K562 (cell line): ENCODE results near the gene PHF1. TPM values are rescaled to one million over a fixed set of nuclear protein-coding genes. Genes with fewer than 3 reads are reported as not detected.

Experiments
- ATAC-seq: fragments of 200-7000 bp; cut with Tn5 transposase; 3 replicates; pipeline ENCODE4 v1.9.1; 2020; ENCODE audit warnings: moderate library complexity
- BruUV-seq: library from RNA; stranded (reverse); fragments of 400-500 nt; replicated peaks from 2 replicates; lab custom pipeline; 2021; lab: Mats Ljungman, UMichigan
- CTCF ChIA-PET: fragments of 300-600 bp; formaldehyde crosslinking; extraction: SDS; loops from one replicate; lab custom pipeline; 2021; ENCODE audit warnings: low intra/inter-chr PET ratio; lab: Yijun Ruan, JAX
- POLR2A ChIA-PET: fragments of 300-600, 350-650 bp; sonication (Branson Sonifier 250); formaldehyde crosslinking; extraction: SDS; loops from one replicate; lab custom pipeline; 2021; ENCODE audit warnings: antibody characterized with exemption, inconsistent platforms; lab: Yijun Ruan, JAX
- DNase-seq, 4 experiments: peaks; one replicate each; pipeline versions ENCODE4 v3.0.0 to v3.0.0-alpha.2; 2011 to 2018; ENCODE audit warnings: low spot score in 3 of 4, mixed read lengths in 3 of 4; ENCODE audit errors: extremely low read depth in 1 of 4
- FAIRE-seq: peaks from 2 replicates; lab custom pipeline; 2011; peaks lifted over from hg19 to GRCh38; lab: Jason Lieb, UNC
- H2AFZ ChIP-seq: 2 replicates; pipeline ENCODE4 v1.6.0; 2011; ENCODE audit warnings: low read depth, low read length, control low read depth, inconsistent platforms
- H3K27ac ChIP-seq: fragments of 200-600 bp; 3 replicates; pipeline ENCODE4 v1.8.0; 2011; ENCODE audit warnings: low read depth, mild to moderate bottlenecking, control low read depth, inconsistent platforms, low read length, moderate library complexity, mixed read lengths; ENCODE audit errors: extremely low read depth
- H3K27me3 ChIP-seq, 2 experiments: fragments of 300-600 bp in 1 of 2; 2 replicates in 1 of 2; 3 replicates in 1 of 2; pipeline versions ENCODE4 v1.6.0 to v1.8.0; 2011; ENCODE audit warnings: inconsistent platforms in 2 of 2, low read length in 2 of 2, mild to moderate bottlenecking in 1 of 2, mixed read lengths in 1 of 2, moderate library complexity in 1 of 2; ENCODE audit not compliant: control insufficient read depth in 2 of 2, insufficient read depth in 2 of 2
- H3K36me3 ChIP-seq: fragments of 300-600 bp; 3 replicates; pipeline ENCODE4 v1.8.0; 2011; ENCODE audit warnings: mild to moderate bottlenecking, low read length, inconsistent platforms; ENCODE audit not compliant: control insufficient read depth, insufficient read depth
- H3K4me1 ChIP-seq, 2 experiments: fragments of 200-600 bp in 1 of 2; replicated peaks in 1 of 2; 2 replicates in 1 of 2; 3 replicates in 1 of 2; pipeline versions ENCODE4 v1.5.1 to v1.8.0; 2011; ENCODE audit warnings: inconsistent platforms in 2 of 2, low read length in 2 of 2, mild to moderate bottlenecking in 1 of 2, mixed read lengths in 1 of 2, moderate library complexity in 1 of 2; ENCODE audit not compliant: control insufficient read depth in 2 of 2, insufficient read depth in 2 of 2
- H3K4me2 ChIP-seq: 2 replicates; pipeline ENCODE4 v1.6.1; 2011; ENCODE audit warnings: low read length, control low read depth, inconsistent platforms, mixed read lengths; ENCODE audit not compliant: insufficient read depth
- H3K4me3 ChIP-seq: fragments of 200-600 bp; sonication (generic), shearing (Covaris generic); 2 replicates; pipeline ENCODE4 v1.5.1; 2016; ENCODE audit warnings: control low read depth, inconsistent platforms
- H3K79me2 ChIP-seq: fragments of 200-600 bp; 3 replicates; pipeline ENCODE4 v1.8.0; 2011; ENCODE audit warnings: low read length, inconsistent platforms; ENCODE audit not compliant: control insufficient read depth, insufficient read depth
- H3K9ac ChIP-seq, 2 experiments: 2 replicates each; pipeline versions ENCODE4 v1.6.0 to v1.6.1; 2011; ENCODE audit warnings: low read depth in 2 of 2, low read length in 2 of 2, control low read depth in 1 of 2, inconsistent platforms in 1 of 2, mild to moderate bottlenecking in 1 of 2, mixed read lengths in 1 of 2; ENCODE audit not compliant: insufficient read depth in 1 of 2
- H3K9me1 ChIP-seq: one replicate; pipeline ENCODE4 v1.6.0; 2011; ENCODE audit warnings: inconsistent platforms, mild to moderate bottlenecking, low read length, moderate library complexity; ENCODE audit not compliant: control insufficient read depth, insufficient read depth
- H3K9me3 ChIP-seq: replicated peaks from 2 replicates; pipeline ENCODE4 v1.5.1; 2011; ENCODE audit warnings: low read depth, low read length, inconsistent platforms; ENCODE audit not compliant: control insufficient read depth, insufficient read depth
- H4K20me1 ChIP-seq: replicated peaks from 2 replicates; pipeline ENCODE4 v1.6.1; 2011; ENCODE audit warnings: low read length, inconsistent platforms, mixed read lengths; ENCODE audit not compliant: control insufficient read depth, insufficient read depth
- COPS2 ChIP-seq: fragments of 450-650 bp; conservative IDR thresholded peaks from 2 replicates; pipeline ENCODE4 v1.6.1; 2016; ENCODE audit warnings: mild to moderate bottlenecking, moderate library complexity
- NEUROD1 ChIP-seq: fragments of 150-350 bp; IDR thresholded peaks from 2 replicates; pipeline ENCODE4 v1.6.1; 2014; ENCODE audit warnings: borderline replicate concordance, low read length, low read depth; ENCODE audit not compliant: partially characterized antibody
- RBBP5 ChIP-seq: fragments of 200-600 bp; sonication (generic); IDR thresholded peaks from 2 replicates; pipeline ENCODE4 v1.6.1; 2012; ENCODE audit warnings: borderline replicate concordance, mild to moderate bottlenecking, low read length, control low read depth, inconsistent platforms; ENCODE audit not compliant: insufficient read depth, poor library complexity, severe bottlenecking
- TAF15 ChIP-seq: fragments of 200-400 bp; formaldehyde crosslinking; IDR thresholded peaks from 2 replicates; pipeline ENCODE4 v1.6.1; 2017; ENCODE audit warnings: mild to moderate bottlenecking, low read depth, low read length, moderate library complexity
- ZNF23 ChIP-seq: fragments of 250-450 bp; sonication (Bioruptor Pico); IDR thresholded peaks from 2 replicates; pipeline ENCODE4 v1.4.0; 2020; ENCODE audit warnings: mild to moderate bottlenecking
- WGBS: fragments of 100-300 bp; shearing (Covaris generic); methylation state at CpG from one replicate; pipeline ENCODE4 v1.1.6; 2016; ENCODE audit warnings: low coverage, mixed read lengths; ENCODE audit not compliant: insufficient coverage; ENCODE audit errors: missing lambda C conversion rate; 5-methylcytosine and 5-hydroxymethylcytosine counted together
- in situ Hi-C: fragments of 300-500 bp; cut with MboI; formaldehyde crosslinking; loops from 4 replicates; pipeline ENCODE4 v1.15.0; 2018; ENCODE audit warnings: inconsistent platforms, mixed read lengths
- intact Hi-C: fragments of 100-400 bp; cut with micrococcal nuclease; formaldehyde crosslinking; loops from 2 replicates; pipeline ENCODE4 v1.14.2; 2022
- polyA plus RNA-seq, 8 experiments: library from polyadenylated mRNA; depleted of rRNA in 4 of 8; stranded (reverse) in 5 of 8; unstranded in 3 of 8; fragments of >200 nt; fragmentation: Nextera tagmentation in 2 of 8; fragmentation: Illumina TruSeq in 1 of 8; extraction: Ambion mirVana in 2 of 8; extraction: Trizol in 1 of 8; gene quantifications; 2 replicates each; pipeline versions ENCODE4 v1.2.1 to v1.2.3, GENCODE V29; 2011 to 2014; ENCODE audit warnings: inconsistent platforms in 1 of 8, missing spikeins in 1 of 8
- total RNA-seq, 7 experiments: library from RNA; depleted of rRNA in 6 of 7; stranded (reverse); fragments of >200 nt in 6 of 7; fragmentation: Illumina TruSeq in 2 of 7; extraction: Trizol in 2 of 7; gene quantifications; 2 replicates each; pipeline versions ENCODE4 v1.2.1 to v1.2.3, GENCODE V29; 2011 to 2021; ENCODE audit warnings: low replicate concordance in 1 of 7
- TF ChIP-seq, protein P1 (sequence below): sonication (generic); formaldehyde crosslinking; IDR thresholded peaks from 2 replicates; pipeline ENCODE4 v1.8.0; 2022; ENCODE audit warnings: mild to moderate bottlenecking, missing genetic modification reagents
- TF ChIP-seq, protein P2 (sequence below): IDR thresholded peaks from 2 replicates; pipeline ENCODE4 v1.6.1; 2016; ENCODE audit warnings: missing genetic modification characterization, missing compliant biosample characterization
- TF ChIP-seq, protein P3 (sequence below): fragments of 450-650 bp; IDR thresholded peaks from 2 replicates; pipeline ENCODE4 v1.6.1; 2018; ENCODE audit warnings: mild to moderate bottlenecking, low read depth; ENCODE audit not compliant: partially characterized antibody

PHF1 gene
- total and polyA plus RNA-seq, 9 of the 15 experiments (the other 6 are each of a cell fraction or from before 2014, with no cell fraction given): 3.7 to 64.2 (median 33.7) TPM

DNA sequence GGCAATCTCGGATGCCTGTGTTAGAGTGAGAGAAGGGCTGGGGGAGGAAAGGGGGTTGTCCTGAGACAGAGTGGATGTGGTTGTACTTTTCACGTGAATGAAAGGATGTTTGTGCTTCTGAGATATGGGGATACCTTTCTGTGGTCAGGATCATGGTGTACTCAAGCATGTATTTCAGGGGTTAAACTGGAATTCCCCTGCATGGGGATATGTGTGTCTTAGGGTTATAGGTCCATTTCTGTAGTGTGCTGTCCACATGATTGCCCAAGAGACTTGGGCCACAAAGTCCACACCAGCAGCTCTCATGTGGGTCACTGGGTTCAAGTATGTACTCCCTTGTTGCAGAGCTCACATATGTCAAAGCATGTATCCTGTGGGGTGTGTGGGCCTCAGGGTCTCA is 19.5 kb downstream of the PHF1 start:
- in situ Hi-C loops (no loop called here), intact Hi-C loops (no loop called here)
- Histone ChIP-seq H3K9me1 (no peaks in the 10 kb centered on the region), H3K27ac (no peak overlapping the region), H3K79me2 (peaks cover 39% of the 10 kb centered on the region), H3K9ac (no peak overlapping the region), H3K36me3 (peaks cover 4% of the 10 kb centered on the region; the same call in 2 of the 3 replicates), H3K4me2 (peak overlapping the region; percentile 23; the same call in 1 of the 2 replicates), H4K20me1 (no peaks in the 10 kb centered on the region; the same call in 1 of the 2 replicates), H3K4me3 (no peak overlapping the region), H3K4me1 (peaks cover 44 to 53% of the 10 kb centered on the region in 2 experiments), H2AFZ (no peak overlapping the region), H3K27me3 (no peaks in the 10 kb centered on the region), H3K9me3 (no peaks in the 10 kb centered on the region)
- DNase-seq (no peak), ATAC-seq (no peak), FAIRE-seq (peak; percentile 6)
- WGBS: 34% methylated on average over 2 of the region's 2 CpGs
- TF ChIP-seq, protein P1, sequence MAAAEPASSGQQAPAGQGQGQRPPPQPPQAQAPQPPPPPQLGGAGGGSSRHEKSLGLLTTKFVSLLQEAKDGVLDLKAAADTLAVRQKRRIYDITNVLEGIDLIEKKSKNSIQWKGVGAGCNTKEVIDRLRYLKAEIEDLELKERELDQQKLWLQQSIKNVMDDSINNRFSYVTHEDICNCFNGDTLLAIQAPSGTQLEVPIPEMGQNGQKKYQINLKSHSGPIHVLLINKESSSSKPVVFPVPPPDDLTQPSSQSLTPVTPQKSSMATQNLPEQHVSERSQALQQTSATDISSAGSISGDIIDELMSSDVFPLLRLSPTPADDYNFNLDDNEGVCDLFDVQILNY: 0 out of 2 replicates have a peak, but pooled peaks have one; percentile 45
- no peak for TF ChIP-seq NEUROD1
- no peak for TF ChIP-seq COPS2
- no peak for TF ChIP-seq ZNF23
- TF ChIP-seq TAF15: no peak
- TF ChIP-seq, protein P2, sequence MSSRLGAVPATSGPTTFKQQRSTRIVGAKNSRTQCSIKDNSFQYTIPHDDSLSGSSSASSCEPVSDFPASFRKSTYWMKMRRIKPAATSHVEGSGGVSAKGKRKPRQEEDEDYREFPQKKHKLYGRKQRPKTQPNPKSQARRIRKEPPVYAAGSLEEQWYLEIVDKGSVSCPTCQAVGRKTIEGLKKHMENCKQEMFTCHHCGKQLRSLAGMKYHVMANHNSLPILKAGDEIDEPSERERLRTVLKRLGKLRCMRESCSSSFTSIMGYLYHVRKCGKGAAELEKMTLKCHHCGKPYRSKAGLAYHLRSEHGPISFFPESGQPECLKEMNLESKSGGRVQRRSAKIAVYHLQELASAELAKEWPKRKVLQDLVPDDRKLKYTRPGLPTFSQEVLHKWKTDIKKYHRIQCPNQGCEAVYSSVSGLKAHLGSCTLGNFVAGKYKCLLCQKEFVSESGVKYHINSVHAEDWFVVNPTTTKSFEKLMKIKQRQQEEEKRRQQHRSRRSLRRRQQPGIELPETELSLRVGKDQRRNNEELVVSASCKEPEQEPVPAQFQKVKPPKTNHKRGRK: no peak
- TF ChIP-seq, protein P3, sequence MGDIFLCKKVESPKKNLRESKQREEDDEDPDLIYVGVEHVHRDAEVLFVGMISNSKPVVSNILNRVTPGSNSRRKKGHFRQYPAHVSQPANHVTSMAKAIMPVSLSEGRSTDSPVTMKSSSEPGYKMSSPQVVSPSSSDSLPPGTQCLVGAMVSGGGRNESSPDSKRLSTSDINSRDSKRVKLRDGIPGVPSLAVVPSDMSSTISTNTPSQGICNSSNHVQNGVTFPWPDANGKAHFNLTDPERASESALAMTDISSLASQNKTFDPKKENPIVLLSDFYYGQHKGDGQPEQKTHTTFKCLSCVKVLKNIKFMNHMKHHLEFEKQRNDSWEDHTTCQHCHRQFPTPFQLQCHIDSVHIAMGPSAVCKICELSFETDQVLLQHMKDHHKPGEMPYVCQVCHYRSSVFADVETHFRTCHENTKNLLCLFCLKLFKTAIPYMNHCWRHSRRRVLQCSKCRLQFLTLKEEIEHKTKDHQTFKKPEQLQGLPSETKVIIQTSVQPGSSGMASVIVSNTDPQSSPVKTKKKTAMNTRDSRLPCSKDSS: peak; percentile 7
- peak; percentile 28 for TF ChIP-seq RBBP5
- BruUV-seq: no TSS peak
- POLR2A ChIA-PET: interaction anchor here (0.5 to 2.7 kb wide), 7 partner anchors 8 to 145 kb away, joined by 3 to 14 read pairs (median 4); no protein-coding TSS in a partner anchor
- CTCF ChIA-PET: interaction anchor here (0.5 kb wide), 1 partner anchor 46 kb away, joined by 3 read pairs; no protein-coding TSS in a partner anchor
